ENCODE results near the gene DLL3.
"Not testable (repeated sequence)": the region's sequence is repeated elsewhere in the genome, so short reads cannot be mapped to it uniquely, and the experiment has no call there.

The DLL3 gene

DNA sequence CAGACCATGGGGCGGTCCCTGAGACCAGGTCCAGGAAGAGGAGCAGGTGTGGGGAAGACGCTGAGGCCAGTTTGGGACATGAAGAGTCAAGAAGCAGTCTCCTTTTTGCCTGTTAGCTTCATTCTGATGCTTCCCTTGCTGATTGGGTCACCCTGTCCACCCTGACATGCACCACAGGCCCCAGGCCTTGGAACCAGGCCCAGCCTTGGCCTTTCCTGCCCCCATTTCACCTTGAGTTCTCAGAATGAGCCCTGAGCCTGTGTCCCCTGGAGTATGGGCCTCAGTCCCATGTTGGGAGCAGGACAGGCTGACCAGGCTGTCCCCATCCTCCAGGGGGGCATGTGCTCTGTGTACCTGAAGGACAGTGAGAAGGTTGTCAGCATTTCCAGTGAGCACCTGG is 23.0 kb upstream of the DLL3 start:
- Histone ChIP-seq H3K36me3 (ENCODE audit: low read depth) (peaks cover 49% of the 10 kb centered on the region), H3K4me1 (ENCODE audit: insufficient read depth, poor library complexity, severe bottlenecking) (no peaks in the 10 kb centered on the region), H3K27me3 (ENCODE audit: insufficient read depth, poor library complexity, severe bottlenecking) (no peaks in the 10 kb centered on the region), H3K27ac (ENCODE audit: poor library complexity, severe bottlenecking) (no peak overlapping the region), H3K4me3 (ENCODE audit: severe bottlenecking) (no peak overlapping the region), H3K9me3 (ENCODE audit: severe bottlenecking) (no peaks in the 10 kb centered on the region)
- DNase-seq (ENCODE audit: low spot score) (no peak), ATAC-seq (ENCODE audit: low read depth) (no peak)
- TF ChIP-seq, protein P1, sequence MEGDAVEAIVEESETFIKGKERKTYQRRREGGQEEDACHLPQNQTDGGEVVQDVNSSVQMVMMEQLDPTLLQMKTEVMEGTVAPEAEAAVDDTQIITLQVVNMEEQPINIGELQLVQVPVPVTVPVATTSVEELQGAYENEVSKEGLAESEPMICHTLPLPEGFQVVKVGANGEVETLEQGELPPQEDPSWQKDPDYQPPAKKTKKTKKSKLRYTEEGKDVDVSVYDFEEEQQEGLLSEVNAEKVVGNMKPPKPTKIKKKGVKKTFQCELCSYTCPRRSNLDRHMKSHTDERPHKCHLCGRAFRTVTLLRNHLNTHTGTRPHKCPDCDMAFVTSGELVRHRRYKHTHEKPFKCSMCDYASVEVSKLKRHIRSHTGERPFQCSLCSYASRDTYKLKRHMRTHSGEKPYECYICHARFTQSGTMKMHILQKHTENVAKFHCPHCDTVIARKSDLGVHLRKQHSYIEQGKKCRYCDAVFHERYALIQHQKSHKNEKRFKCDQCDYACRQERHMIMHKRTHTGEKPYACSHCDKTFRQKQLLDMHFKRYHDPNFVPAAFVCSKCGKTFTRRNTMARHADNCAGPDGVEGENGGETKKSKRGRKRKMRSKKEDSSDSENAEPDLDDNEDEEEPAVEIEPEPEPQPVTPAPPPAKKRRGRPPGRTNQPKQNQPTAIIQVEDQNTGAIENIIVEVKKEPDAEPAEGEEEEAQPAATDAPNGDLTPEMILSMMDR (IDR thresholded peaks at IDR 0.05; ENCODE audit: poor library complexity, severe bottlenecking) = no peak

DNA sequence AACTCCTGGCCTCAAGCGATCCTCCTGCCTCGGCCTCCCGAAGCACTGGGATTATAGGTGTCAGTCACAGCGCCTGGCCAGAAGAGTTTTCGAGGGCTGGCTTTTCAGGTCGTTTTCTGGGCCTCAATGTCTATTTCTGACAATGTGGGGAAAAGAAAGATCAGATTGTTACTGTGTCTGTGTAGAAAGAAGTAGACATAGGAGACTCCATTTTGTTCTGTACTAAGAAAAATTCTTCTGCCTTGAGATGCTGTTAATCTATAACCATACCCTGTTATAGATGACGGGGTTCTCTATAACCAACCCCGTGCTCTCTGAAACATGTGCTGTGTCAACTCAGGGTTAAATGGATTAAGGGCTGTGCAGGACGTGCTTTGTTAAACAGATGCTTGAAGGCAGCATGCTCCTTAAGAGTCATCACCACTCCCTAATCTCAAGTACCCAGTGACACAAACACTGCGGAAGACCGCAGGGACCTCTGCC is 19.4 kb upstream of the DLL3 start:
- not testable (repeated sequence) for ATAC-seq (ENCODE audit: low read depth); H3K9me3 ChIP-seq (ENCODE audit: severe bottlenecking); H3K27me3 ChIP-seq (ENCODE audit: insufficient read depth, poor library complexity, severe bottlenecking); H3K4me1 ChIP-seq (ENCODE audit: insufficient read depth, poor library complexity, severe bottlenecking); H3K4me3 ChIP-seq (ENCODE audit: severe bottlenecking); DNase-seq (ENCODE audit: low spot score)
- H3K36me3 ChIP-seq (ENCODE audit: low read depth) = peaks cover 32% of the 10 kb centered on the region
- peak overlapping the region; percentile 56 for H3K27ac ChIP-seq (ENCODE audit: poor library complexity, severe bottlenecking)

DNA sequence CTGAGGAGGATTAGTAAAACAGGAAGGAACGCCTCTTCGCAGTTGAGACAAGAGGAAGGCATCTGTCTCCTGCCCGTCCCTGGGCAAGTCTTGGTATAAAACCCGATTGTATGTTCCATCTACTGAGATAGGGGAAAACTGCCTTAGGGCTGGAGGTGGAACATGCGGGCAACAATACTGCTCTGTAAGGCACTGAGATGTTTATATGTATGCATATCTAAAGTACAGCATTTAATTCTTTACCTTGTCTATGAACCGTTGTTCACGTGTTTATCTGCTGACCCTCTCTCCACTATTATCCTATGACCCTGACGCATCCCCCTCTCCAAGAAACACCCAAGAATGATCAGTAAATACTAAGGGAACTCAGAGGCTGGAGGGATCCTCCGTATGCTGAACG is 18.8 kb upstream of the DLL3 start:
- Histone ChIP-seq H3K36me3 (ENCODE audit: low read depth) (peaks cover 33% of the 10 kb centered on the region), H3K27ac (ENCODE audit: poor library complexity, severe bottlenecking) (peak overlapping the region; percentile 56), H3K4me1 (ENCODE audit: insufficient read depth, poor library complexity, severe bottlenecking) (no peaks in the 10 kb centered on the region), H3K4me3 (ENCODE audit: severe bottlenecking) (peak overlapping the region; percentile 76), H3K27me3 (ENCODE audit: insufficient read depth, poor library complexity, severe bottlenecking) (no peaks in the 10 kb centered on the region), H3K9me3 (ENCODE audit: severe bottlenecking) (no peaks in the 10 kb centered on the region)
- DNase-seq (ENCODE audit: low spot score) (no peak), ATAC-seq (ENCODE audit: low read depth) (no peak)
- TF ChIP-seq, protein P1 (IDR thresholded peaks at IDR 0.05; ENCODE audit: poor library complexity, severe bottlenecking) = no peak

DNA sequence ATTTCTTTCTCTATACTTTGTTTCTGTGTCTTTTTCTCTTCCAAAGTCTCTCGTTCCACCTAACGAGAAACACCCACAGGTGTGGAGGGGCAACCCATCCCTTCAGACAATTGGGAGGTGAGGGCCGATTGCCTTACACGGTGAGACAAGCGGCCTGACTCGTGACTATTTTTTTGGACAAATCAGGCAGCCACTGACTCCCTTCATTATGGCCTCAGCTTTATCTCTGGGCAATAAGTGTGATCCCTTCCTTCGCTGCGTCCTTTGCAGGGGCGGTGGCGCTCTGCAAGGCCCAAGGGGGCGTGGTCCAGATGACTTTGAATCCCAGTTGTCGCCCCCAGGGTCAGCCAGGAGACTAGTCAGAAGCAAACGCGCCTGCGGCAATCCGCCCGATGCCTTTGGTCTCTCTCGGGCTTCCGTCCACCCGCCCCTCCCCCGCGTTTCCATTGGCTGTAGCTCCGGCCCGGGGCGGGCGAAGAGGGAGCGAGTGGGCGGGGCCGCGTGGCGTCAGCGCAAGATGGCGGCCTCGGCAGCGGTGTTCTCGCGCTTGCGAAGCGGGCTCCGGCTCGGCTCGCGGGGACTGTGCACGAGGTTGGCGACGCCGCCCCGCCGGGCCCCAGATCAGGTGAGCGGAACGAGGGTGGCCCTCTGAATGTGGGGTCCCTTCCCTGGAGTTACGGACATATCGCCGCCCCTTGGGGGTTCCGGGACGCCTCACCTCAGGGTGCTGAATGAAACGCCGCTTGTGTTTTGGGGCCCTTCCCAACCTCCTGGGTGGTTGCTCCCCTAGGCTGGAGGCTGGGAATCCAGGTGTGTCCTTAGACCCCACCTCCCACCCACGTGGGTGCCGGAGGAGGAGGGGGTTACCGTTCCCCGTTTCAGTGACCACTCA is 18.2 kb upstream of the DLL3 start, which contains the start of gene TIMM50:
Gene TIMM50 (plus strand): TSS at position 502 of the 892 bp plus-strand sequence. CDS start 16 bp downstream, at position 518.
- TF ChIP-seq, protein P1 (IDR thresholded peaks at IDR 0.05; ENCODE audit: poor library complexity, severe bottlenecking) = no peak
- Histone ChIP-seq H3K4me1 (ENCODE audit: insufficient read depth, poor library complexity, severe bottlenecking) (no peaks in the 10 kb centered on the region), H3K4me3 (ENCODE audit: severe bottlenecking) (peak within 1 kb of the TSS; percentile 76), H3K36me3 (ENCODE audit: low read depth) (peaks cover 38% of the 10 kb centered on the region), H3K27ac (ENCODE audit: poor library complexity, severe bottlenecking) (peak within 1 kb of the TSS; percentile 56), H3K9me3 (ENCODE audit: severe bottlenecking) (no peaks in the 10 kb centered on the region), H3K27me3 (ENCODE audit: insufficient read depth, poor library complexity, severe bottlenecking) (no peaks in the 10 kb centered on the region)
- DNase-seq (ENCODE audit: low spot score) (peak; percentile 98), ATAC-seq (ENCODE audit: low read depth) (peak; percentile 91)

DNA sequence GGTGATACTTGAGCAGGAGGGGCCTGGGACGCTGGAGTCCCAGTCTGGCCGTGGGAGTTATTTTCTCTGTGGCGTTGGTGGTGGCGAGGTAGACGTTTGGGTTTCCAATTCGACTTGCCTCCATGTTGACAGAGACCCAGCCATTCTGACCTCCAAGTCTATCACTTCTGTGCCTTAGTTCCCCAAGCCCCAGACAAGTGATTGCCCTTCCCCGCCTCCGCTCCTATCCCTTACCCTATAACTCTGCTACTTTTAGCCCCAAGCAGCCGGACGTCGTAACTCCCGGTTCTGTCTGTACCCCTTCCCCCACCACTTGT is 17.6 kb upstream of the DLL3 start:
- H3K4me1 ChIP-seq (ENCODE audit: insufficient read depth, poor library complexity, severe bottlenecking) = no peaks in the 10 kb centered on the region
- DNase-seq (ENCODE audit: low spot score) (no peak), ATAC-seq (ENCODE audit: low read depth) (0 out of 3 replicates have a peak, but pooled peaks have one; percentile 4)
- peak overlapping the region; percentile 56 for H3K27ac ChIP-seq (ENCODE audit: poor library complexity, severe bottlenecking)
- TF ChIP-seq, protein P1 (IDR thresholded peaks at IDR 0.05; ENCODE audit: poor library complexity, severe bottlenecking) = no peak
- no peaks in the 10 kb centered on the region for H3K9me3 ChIP-seq (ENCODE audit: severe bottlenecking)
- peak overlapping the region; percentile 76 for H3K4me3 ChIP-seq (ENCODE audit: severe bottlenecking)
- peaks cover 38% of the 10 kb centered on the region for H3K36me3 ChIP-seq (ENCODE audit: low read depth)
- H3K27me3 ChIP-seq (ENCODE audit: insufficient read depth, poor library complexity, severe bottlenecking) = no peaks in the 10 kb centered on the region

Measured in RWPE2 (cell line).